ENCODE measurements around the gene ZBTB7C.

ZBTB7C gene

DNA sequence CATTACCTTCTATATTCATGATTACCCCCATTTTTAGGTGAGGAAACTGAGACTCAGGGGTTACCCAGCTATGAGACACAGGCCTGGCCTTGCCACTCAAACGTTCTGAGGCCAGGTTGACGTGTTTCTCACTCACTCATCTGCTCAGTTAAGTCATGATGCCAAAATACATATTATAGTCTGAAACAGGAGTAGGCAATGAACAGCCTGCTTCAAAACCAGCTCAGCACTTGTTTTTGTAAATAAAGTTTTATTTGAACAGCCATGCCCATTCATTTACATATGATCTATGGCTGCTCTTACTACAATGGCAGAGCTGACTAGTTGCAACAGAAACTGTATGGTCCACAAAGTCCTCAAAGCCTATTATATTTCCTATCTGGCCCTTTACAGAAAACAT lies 404.6 kb downstream of the ZBTB7C start:
- Histone ChIP-seq H3K4me1 (ENCODE audit: insufficient read depth, low read length) (peaks cover 31% of the 10 kb centered on the region), H3K79me2 (ENCODE audit: insufficient read depth, low read length) (no peaks in the 10 kb centered on the region), H3K36me3 (ENCODE audit: insufficient read depth, low read length) (no peaks in the 10 kb centered on the region), H3K4me2 (ENCODE audit: insufficient read depth, low read length) (no peak overlapping the region), H2AFZ (ENCODE audit: low read depth, low read length) (peak overlapping the region; percentile 52; the same call in 1 of the 2 replicates), H3K27ac (ENCODE audit: low read length) (peak overlapping the region; percentile 68), H3K27me3 (ENCODE audit: insufficient read depth, low read length, poor library complexity) (no peaks in the 10 kb centered on the region), H4K20me1 (ENCODE audit: insufficient read depth, low read length) (no peaks in the 10 kb centered on the region), H3K9ac (ENCODE audit: low read depth, low read length) (0 out of 2 replicates have a peak overlapping the region, but pooled peaks have one; percentile 3), H3K9me3 (ENCODE audit: insufficient read depth, low read length, severe bottlenecking) (no peaks in the 10 kb centered on the region), H3K4me3 (ENCODE audit: low read depth in 1 of 2, low read length in 2 of 2) (no peak overlapping the region)
- TF ChIP-seq, protein P1, sequence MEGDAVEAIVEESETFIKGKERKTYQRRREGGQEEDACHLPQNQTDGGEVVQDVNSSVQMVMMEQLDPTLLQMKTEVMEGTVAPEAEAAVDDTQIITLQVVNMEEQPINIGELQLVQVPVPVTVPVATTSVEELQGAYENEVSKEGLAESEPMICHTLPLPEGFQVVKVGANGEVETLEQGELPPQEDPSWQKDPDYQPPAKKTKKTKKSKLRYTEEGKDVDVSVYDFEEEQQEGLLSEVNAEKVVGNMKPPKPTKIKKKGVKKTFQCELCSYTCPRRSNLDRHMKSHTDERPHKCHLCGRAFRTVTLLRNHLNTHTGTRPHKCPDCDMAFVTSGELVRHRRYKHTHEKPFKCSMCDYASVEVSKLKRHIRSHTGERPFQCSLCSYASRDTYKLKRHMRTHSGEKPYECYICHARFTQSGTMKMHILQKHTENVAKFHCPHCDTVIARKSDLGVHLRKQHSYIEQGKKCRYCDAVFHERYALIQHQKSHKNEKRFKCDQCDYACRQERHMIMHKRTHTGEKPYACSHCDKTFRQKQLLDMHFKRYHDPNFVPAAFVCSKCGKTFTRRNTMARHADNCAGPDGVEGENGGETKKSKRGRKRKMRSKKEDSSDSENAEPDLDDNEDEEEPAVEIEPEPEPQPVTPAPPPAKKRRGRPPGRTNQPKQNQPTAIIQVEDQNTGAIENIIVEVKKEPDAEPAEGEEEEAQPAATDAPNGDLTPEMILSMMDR (IDR thresholded peaks at IDR 0.05; ENCODE audit: borderline replicate concordance, extremely low read depth, low read length, poor library complexity, severe bottlenecking), result no peak
- TF ChIP-seq EZH2 (IDR thresholded peaks at IDR 0.05; ENCODE audit: borderline replicate concordance, low read depth, low read length, severe bottlenecking), result no peak
- no peak for ATAC-seq (ENCODE audit: insufficient read depth, low read depth)
- DNase-seq, result no peak

DNA sequence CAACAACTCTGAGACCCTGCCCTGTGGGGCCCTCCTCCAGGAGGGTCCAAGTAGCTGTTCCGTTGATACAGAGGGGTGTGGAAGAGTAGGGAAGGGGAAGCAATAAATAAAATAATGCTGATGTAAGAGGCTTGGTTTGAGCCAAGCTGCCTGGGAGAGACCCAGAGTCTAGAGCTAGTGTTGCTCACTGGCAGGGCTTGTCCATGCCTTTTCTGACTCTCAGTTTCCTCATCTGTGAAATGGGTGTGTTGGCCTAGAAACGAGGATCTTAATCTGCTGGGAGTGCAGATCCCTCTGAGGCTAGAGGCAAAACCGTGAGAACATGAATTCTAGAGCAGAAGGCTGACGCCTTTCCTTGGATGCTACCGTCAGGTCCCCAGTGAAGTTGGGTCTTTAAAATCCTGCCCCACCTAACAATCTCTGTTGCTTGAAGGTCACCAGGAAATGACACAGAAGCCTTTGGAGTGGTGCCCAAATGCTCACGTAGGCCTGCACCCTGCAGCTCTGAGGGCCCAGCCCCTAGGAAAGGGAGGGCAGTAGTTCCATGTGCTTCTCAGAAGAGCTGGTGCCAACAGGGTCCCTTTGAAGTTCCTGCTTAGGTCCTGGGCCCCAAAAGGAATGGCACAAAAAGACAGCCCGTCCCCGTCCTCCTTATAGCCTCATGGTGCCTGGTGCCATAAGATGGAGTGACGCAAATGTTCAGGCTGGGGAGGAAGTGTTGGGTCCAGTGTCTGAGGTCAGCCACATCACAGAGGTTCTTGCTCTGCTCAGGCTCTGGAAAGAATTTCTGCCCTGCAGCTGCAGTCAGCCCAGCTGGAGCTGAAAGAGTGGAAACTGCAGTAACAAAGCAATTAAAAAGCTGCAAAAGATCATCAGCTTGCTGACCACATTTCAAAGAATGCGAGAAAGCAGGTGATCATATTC lies 405.5 kb downstream of the ZBTB7C start:
- peak; percentile 74 for ATAC-seq (ENCODE audit: insufficient read depth, low read depth)

DNA sequence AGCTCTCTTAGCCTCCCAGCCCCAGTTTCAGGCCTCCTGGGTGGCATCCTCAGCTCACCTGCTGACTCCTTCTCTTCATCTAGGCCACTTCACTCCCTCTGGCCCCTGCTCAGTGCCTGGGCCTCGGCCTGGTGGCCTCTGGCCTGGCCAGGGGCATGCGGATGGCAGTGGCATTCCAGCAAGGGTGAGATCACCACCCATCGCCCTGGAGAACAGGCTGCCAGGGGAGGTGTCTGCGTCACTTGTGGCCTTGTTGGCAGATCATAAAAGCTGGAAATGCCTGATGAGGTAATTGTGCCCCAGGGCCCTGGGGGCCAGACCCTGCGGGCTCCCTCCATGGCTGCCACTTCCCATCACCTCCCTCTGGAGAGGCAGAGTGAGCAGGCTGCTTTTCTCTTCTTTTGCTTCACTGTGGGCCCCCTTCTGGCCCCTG lies 406.2 kb downstream of the ZBTB7C start:
- TF ChIP-seq, protein P1 (IDR thresholded peaks at IDR 0.05; ENCODE audit: borderline replicate concordance, extremely low read depth, low read length, poor library complexity, severe bottlenecking), result no peak
- no peak for TF ChIP-seq EZH2 (IDR thresholded peaks at IDR 0.05; ENCODE audit: borderline replicate concordance, low read depth, low read length, severe bottlenecking)
- Histone ChIP-seq H3K27me3 (ENCODE audit: insufficient read depth, low read length, poor library complexity) (no peaks in the 10 kb centered on the region), H3K9me3 (ENCODE audit: insufficient read depth, low read length, severe bottlenecking) (no peaks in the 10 kb centered on the region), H3K36me3 (ENCODE audit: insufficient read depth, low read length) (no peaks in the 10 kb centered on the region), H3K4me3 (ENCODE audit: low read depth in 1 of 2, low read length in 2 of 2) (no peak overlapping the region), H3K4me1 (ENCODE audit: insufficient read depth, low read length) (peaks cover 29% of the 10 kb centered on the region), H3K79me2 (ENCODE audit: insufficient read depth, low read length) (no peaks in the 10 kb centered on the region), H3K9ac (ENCODE audit: low read depth, low read length) (peak overlapping the region; percentile 11; the same call in 1 of the 2 replicates), H2AFZ (ENCODE audit: low read depth, low read length) (no peak overlapping the region), H3K27ac (ENCODE audit: low read length) (peak overlapping the region; percentile 68), H3K4me2 (ENCODE audit: insufficient read depth, low read length) (no peak overlapping the region), H4K20me1 (ENCODE audit: insufficient read depth, low read length) (no peaks in the 10 kb centered on the region)
- DNase-seq, result no peak
- no peak for ATAC-seq (ENCODE audit: insufficient read depth, low read depth)

More for the DNA sequence above, 405.5 kb downstream of the ZBTB7C start:
- Histone ChIP-seq H2AFZ (ENCODE audit: low read depth, low read length) (peak overlapping the region; percentile 52), H3K79me2 (ENCODE audit: insufficient read depth, low read length) (no peaks in the 10 kb centered on the region), H3K9me3 (ENCODE audit: insufficient read depth, low read length, severe bottlenecking) (no peaks in the 10 kb centered on the region), H3K36me3 (ENCODE audit: insufficient read depth, low read length) (no peaks in the 10 kb centered on the region), H4K20me1 (ENCODE audit: insufficient read depth, low read length) (no peaks in the 10 kb centered on the region), H3K4me1 (ENCODE audit: insufficient read depth, low read length) (peaks cover 31% of the 10 kb centered on the region), H3K4me3 (ENCODE audit: low read depth in 1 of 2, low read length in 2 of 2) (no peak overlapping the region), H3K27ac (ENCODE audit: low read length) (peak overlapping the region; percentile 68), H3K9ac (ENCODE audit: low read depth, low read length) (peak overlapping the region; percentile 11; the same call in 1 of the 2 replicates), H3K4me2 (ENCODE audit: insufficient read depth, low read length) (no peak overlapping the region), H3K27me3 (ENCODE audit: insufficient read depth, low read length, poor library complexity) (no peaks in the 10 kb centered on the region)
- DNase-seq, result peak; percentile 70
- TF ChIP-seq, protein P1 (IDR thresholded peaks at IDR 0.05; ENCODE audit: borderline replicate concordance, extremely low read depth, low read length, poor library complexity, severe bottlenecking), result no peak
- TF ChIP-seq EZH2 (IDR thresholded peaks at IDR 0.05; ENCODE audit: borderline replicate concordance, low read depth, low read length, severe bottlenecking), result no peak
